Mucosa of stomach (tissue), 1 donor: Measurements from ENCODE around the gene LAPTM4A.

Source experiments
- H3K27me3 ChIP-seq: one replicate; pipeline ENCODE4 v1.7.0; 2013; ENCODE audit warnings: mild to moderate bottlenecking, low read length; ENCODE audit not compliant: control insufficient read depth, insufficient read depth
- H3K36me3 ChIP-seq: one replicate; pipeline ENCODE4 v1.7.0; 2013; ENCODE audit warnings: low read length; ENCODE audit not compliant: control insufficient read depth, insufficient read depth
- H3K4me1 ChIP-seq: one replicate; pipeline ENCODE4 v1.7.0; 2013; ENCODE audit warnings: mild to moderate bottlenecking, low read length; ENCODE audit not compliant: control insufficient read depth, insufficient read depth
- H3K4me3 ChIP-seq: one replicate; pipeline ENCODE4 v1.7.0; 2013; ENCODE audit warnings: low read length
- H3K9ac ChIP-seq: one replicate; pipeline ENCODE4 v1.7.0; 2013; ENCODE audit warnings: mild to moderate bottlenecking, low read length, moderate library complexity
- H3K9me3 ChIP-seq: one replicate; pipeline ENCODE4 v1.7.0; 2013; ENCODE audit warnings: mild to moderate bottlenecking, low read length, moderate library complexity; ENCODE audit not compliant: control insufficient read depth
- donor health status: Pancreatic carcinoma.

LAPTM4A gene

GRCh38 chr2:20021405-20022009 is 29.9 kb downstream of the LAPTM4A start:
- no peaks in the 10 kb centered on the region for H3K36me3 ChIP-seq
- H3K4me3 ChIP-seq = no peak overlapping the region
- H3K27me3 ChIP-seq = no peaks in the 10 kb centered on the region

DNA sequence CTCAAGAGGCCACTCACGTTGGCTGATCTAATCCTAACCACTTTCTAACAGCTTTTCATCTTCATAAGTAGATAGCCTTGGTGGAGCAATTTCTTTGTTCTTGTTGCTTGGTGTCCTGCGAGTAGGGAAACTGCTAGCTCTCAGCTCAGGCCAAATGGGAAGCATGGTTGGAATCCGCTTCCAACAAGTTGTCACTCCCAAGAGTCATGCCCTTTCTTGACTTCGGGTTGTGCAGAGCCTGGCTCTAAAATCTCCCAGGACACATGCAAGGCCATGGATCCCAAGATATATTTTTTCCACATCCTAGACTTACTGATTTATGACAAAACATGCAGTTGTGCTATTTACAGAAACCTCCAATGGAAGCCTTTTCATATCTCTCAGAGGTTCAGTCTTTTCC is 31.7 kb downstream of the LAPTM4A start:
- Histone ChIP-seq H3K9ac (no peak overlapping the region), H3K4me1 (no peaks in the 10 kb centered on the region)

More at GRCh38 chr2:20021405-20022009, 29.9 kb downstream of the LAPTM4A start:
- no peaks in the 10 kb centered on the region for H3K9me3 ChIP-seq
- H3K4me1 ChIP-seq = no peaks in the 10 kb centered on the region
- no peak overlapping the region for H3K9ac ChIP-seq

GRCh38 chr2:20018601-20019152 is 32.8 kb downstream of the LAPTM4A start:
- no peaks in the 10 kb centered on the region for H3K4me1 ChIP-seq
- H3K4me3 ChIP-seq = no peak overlapping the region
- no peak overlapping the region for H3K9ac ChIP-seq
- H3K27me3 ChIP-seq = no peaks in the 10 kb centered on the region
- H3K9me3 ChIP-seq = no peaks in the 10 kb centered on the region
- no peaks in the 10 kb centered on the region for H3K36me3 ChIP-seq

More for the DNA sequence above, 31.7 kb downstream of the LAPTM4A start:
- Histone ChIP-seq H3K27me3 (no peaks in the 10 kb centered on the region), H3K36me3 (no peaks in the 10 kb centered on the region), H3K9me3 (no peaks in the 10 kb centered on the region), H3K4me3 (no peak overlapping the region)

- H3K4me3 ChIP-seq = no peak overlapping the region
- no peaks in the 10 kb centered on the region for H3K36me3 ChIP-seq
- no peak overlapping the region for H3K9ac ChIP-seq
- peaks cover 11% of the 10 kb centered on the region for H3K27me3 ChIP-seq
- no peaks in the 10 kb centered on the region for H3K9me3 ChIP-seq
- H3K4me1 ChIP-seq = peaks cover 5% of the 10 kb centered on the region
These were observed 35.1 kb downstream of the LAPTM4A start for GRCh38 chr2:20016346-20016745.

DNA sequence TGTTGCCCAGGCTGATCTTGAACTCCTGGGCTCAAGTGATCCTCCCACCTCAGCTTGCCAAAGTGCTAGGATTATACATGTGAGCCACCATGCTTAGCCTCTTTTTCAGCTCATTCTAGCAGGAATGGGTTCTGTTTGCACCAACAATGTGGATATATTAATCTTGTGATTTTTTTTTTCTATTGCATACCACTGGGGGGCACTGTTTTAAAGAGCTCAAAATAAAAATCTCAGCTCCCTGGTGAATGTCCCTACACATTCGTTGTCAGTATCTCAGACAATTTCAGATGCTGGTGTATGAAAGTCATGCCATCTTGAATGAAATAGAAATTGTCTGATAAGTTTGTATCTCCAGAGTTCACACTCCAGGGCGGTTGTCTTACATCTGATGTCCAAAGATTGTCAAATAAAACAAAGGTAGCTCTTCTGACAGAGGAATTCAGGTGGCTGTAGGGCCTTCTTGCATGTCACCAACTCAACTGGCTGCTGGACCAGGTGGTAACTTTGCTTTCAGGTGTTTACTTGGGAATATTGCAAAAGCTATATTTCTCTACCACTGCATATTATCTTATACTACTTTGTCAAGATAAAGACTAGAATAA is 35.8 kb downstream of the LAPTM4A start:
- H3K27me3 ChIP-seq = peaks cover 17% of the 10 kb centered on the region
- peaks cover 5% of the 10 kb centered on the region for H3K4me1 ChIP-seq
- H3K36me3 ChIP-seq = no peaks in the 10 kb centered on the region
- no peak overlapping the region for H3K9ac ChIP-seq
- no peaks in the 10 kb centered on the region for H3K9me3 ChIP-seq
- no peak overlapping the region for H3K4me3 ChIP-seq

GRCh38 chr2:20013126-20013849 is 38.1 kb downstream of the LAPTM4A start:
- no peak overlapping the region for H3K4me3 ChIP-seq
- peak overlapping the region; percentile 35 for H3K9ac ChIP-seq
- H3K36me3 ChIP-seq = no peaks in the 10 kb centered on the region

DNA sequence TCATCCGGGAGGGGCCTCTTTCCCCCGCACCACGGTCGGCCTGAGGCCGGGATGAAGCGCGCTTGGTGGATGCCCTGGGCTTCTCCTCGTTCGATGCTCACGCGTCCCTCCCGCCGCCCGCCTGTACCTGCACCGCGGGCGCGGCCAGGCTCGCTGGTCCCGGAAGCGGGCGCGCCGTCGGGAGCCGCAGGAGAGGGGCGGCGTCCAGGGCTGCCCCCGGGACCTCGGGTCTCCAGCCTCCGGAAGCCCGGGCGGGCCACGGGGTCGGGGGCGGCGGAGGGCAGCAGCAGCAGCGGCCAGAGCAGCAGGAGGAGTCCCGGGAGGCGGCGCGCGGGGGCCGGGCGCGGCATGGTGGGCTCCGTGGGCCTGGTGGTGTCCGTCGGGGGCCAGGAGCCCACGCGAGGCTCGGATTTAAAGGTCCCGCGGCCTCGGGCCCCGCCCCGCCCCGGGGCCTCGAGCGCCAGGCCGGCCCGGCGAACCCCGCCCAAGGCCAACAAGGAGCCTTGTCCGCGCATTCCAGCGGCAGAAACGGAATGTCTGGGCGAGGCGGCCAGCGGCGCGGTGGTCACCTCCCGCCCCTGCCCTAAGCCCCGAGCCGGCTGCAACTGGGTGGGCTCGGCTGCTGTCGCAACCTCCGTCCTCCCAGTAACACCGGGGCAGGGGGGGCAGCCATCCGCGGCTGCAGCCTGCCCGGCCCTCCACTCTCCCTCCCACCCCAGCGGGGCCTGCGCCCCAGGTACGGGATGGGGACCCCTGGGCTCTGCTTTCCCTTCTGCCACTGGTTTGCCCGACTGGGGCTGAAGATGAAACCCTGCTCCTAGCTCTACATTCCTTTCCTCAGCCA is 38.9 kb downstream of the LAPTM4A start, which contains the start of gene MATN3:
TSS of gene MATN3 (minus strand) at position 387 of the 844 bp plus-strand sequence. CDS start at position 350, 37 bp downstream.
- H3K27me3 ChIP-seq = peaks cover 17% of the 10 kb centered on the region
- H3K4me3 ChIP-seq = no peak within 1 kb of the TSS
- H3K4me1 ChIP-seq = peaks cover 13% of the 10 kb centered on the region
- H3K9ac ChIP-seq = peak within 1 kb of the TSS; percentile 35
- H3K36me3 ChIP-seq = no peaks in the 10 kb centered on the region
- no peaks in the 10 kb centered on the region for H3K9me3 ChIP-seq

More at GRCh38 chr2:20013126-20013849, 38.1 kb downstream of the LAPTM4A start:
- Histone ChIP-seq H3K27me3 (peaks cover 17% of the 10 kb centered on the region), H3K9me3 (no peaks in the 10 kb centered on the region), H3K4me1 (peaks cover 13% of the 10 kb centered on the region)

- Histone ChIP-seq H3K4me1 (peaks cover 13% of the 10 kb centered on the region), H3K27me3 (peaks cover 17% of the 10 kb centered on the region), H3K9me3 (no peaks in the 10 kb centered on the region), H3K36me3 (no peaks in the 10 kb centered on the region), H3K4me3 (no peak overlapping the region), H3K9ac (no peak overlapping the region)
These were observed 39.5 kb downstream of the LAPTM4A start for GRCh38 chr2:20012032-20012281.

DNA sequence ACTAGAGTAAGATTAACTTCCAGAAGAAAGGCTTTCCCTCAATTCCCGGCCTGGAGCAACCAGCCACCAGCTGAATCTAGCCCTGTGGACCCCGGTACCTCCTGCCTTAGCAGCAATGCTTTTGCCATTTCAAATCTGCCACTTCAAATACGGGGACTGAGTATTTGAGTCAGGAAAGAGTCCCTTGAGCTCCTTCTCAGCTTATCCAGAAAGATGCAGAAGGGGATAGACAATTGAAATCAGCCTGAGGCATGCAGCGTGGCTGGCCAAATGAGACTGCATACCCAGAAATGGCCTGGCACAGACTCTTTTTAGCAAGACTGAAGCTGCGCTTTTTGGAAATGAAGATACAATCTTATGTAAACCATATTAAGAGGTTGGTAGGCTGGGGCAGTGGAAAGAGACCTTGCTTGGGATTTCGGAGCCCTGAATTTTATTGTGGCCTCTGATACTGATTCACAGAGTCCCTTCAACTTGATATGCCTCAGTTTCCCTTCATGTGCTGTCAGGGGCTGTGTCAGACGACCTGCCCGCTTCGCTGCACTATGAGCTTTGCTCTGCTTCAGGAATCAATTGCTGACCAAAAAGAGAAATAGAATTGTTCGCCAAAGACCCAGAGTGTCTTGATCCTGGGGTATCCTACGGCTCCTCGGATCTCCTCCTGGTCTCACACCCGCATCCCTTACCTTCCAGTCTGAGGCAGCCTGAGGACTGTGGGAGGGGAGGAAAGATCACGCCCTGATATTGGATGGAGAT is 40.0 kb downstream of the LAPTM4A start:
- Histone ChIP-seq H3K4me3 (no peak overlapping the region), H3K36me3 (no peaks in the 10 kb centered on the region), H3K27me3 (peaks cover 17% of the 10 kb centered on the region), H3K9me3 (no peaks in the 10 kb centered on the region), H3K9ac (no peak overlapping the region), H3K4me1 (peaks cover 13% of the 10 kb centered on the region)

DNA sequence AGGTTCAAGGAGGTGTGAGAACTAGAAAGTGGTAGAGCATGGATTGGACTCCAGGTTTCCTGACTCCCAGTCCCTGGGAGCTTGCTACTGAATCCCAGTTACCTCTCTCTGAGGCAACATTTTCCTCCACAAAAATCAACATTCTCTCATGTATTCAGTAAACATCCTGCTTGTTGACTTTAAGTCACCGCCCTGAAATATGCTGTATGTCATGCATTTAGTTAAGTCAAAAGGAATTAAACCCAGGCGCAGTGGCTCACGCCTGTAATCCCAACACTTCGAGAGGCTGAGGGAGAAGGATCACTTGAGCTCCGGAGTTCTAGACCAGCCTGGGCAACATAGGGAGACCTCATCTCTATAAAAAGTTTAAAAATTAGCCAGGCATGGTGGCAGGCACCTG is 42.7 kb downstream of the LAPTM4A start:
- Histone ChIP-seq H3K36me3 (no peaks in the 10 kb centered on the region), H3K9me3 (no peaks in the 10 kb centered on the region), H3K9ac (no peak overlapping the region), H3K4me3 (no peak overlapping the region), H3K27me3 (peaks cover 17% of the 10 kb centered on the region), H3K4me1 (peaks cover 13% of the 10 kb centered on the region)

DNA sequence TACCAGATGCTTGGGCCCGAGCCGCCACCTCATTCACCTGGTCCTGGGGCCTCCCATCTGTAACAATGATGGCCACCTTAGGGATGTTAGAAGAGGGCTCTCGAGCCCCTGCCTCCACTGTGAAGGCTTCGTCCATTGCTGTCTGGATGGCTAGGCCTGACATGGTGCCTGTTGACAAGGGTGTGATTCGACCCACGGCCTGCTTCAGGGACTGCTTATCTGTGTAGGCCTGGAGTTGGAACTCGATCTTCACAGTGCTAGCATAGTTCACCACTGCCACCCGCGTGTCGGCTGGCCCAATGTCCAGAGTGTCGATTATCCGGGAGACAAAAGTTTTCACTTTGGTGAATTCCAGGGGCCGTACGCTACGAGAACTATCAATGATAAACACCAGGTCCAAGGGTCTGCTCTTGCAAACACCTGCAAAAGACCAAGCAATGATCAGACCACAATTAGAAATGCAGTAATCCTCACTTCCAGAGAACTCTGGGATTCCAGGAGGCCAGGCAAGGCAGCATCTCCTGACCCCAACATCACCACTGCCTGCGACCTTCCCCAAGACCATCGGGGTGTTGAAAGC is 45.4 kb downstream of the LAPTM4A start:
- no peak overlapping the region for H3K9ac ChIP-seq
- H3K4me3 ChIP-seq = no peak overlapping the region
- no peaks in the 10 kb centered on the region for H3K9me3 ChIP-seq
- H3K36me3 ChIP-seq = no peaks in the 10 kb centered on the region
- H3K4me1 ChIP-seq = peaks cover 8% of the 10 kb centered on the region
- H3K27me3 ChIP-seq = peaks cover 3% of the 10 kb centered on the region
